Ishikawa (cell line): ENCODE data around the gene CORT.

Experiments
- EP300 ChIP-seq: IDR thresholded peaks from 2 replicates; pipeline ENCODE4 v1.6.1; 2012; ENCODE audit warnings: borderline replicate concordance
- RAD21 ChIP-seq: IDR thresholded peaks from 2 replicates; pipeline ENCODE4 v1.6.1; 2012; ENCODE audit warnings: low read depth
- YY1 ChIP-seq: IDR thresholded peaks from 2 replicates; pipeline ENCODE4 v1.6.1; 2012; ENCODE audit warnings: low read depth
- TF ChIP-seq, protein P1 (sequence below): IDR thresholded peaks from 2 replicates; pipeline ENCODE4 v1.6.1; 2012
- TF ChIP-seq, protein P2 (sequence below): IDR thresholded peaks from 2 replicates; pipeline ENCODE4 v1.6.1; 2012; ENCODE audit warnings: low read depth, mild to moderate bottlenecking
- TF ChIP-seq, protein P3 (sequence below): IDR thresholded peaks from 2 replicates; pipeline ENCODE4 v1.6.1; 2012

DNA sequence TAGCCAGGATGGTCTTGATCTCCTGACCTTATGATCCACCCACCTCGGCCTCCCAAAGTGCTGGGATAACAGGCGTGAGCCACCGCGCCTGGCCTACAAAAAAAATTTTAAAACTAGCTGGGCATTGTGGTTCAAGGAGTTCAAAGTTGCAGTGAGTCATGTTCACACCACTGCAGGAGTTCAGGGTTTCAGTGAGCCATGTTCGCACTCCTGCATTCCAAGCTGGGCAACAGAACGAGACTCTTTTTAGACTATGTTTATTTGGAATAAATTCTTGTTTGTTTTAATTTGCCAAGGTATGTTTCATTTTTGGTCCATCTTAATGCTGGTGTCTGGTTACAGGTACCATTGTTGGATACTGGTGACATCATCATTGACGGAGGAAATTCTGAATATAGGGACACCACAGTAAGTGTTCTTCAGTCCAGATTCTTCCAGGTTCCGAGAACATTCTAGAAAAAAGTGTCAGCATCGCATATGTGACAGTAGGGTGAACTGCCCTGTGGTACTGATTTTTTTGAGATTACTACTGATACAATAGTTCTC, 47.0 kb upstream of the CORT start:
- TF ChIP-seq YY1 (no peak), EP300 (no peak), RAD21 (no peak)
- TF ChIP-seq, protein P1, sequence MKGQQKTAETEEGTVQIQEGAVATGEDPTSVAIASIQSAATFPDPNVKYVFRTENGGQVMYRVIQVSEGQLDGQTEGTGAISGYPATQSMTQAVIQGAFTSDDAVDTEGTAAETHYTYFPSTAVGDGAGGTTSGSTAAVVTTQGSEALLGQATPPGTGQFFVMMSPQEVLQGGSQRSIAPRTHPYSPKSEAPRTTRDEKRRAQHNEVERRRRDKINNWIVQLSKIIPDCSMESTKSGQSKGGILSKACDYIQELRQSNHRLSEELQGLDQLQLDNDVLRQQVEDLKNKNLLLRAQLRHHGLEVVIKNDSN: no peak
- TF ChIP-seq, protein P2, sequence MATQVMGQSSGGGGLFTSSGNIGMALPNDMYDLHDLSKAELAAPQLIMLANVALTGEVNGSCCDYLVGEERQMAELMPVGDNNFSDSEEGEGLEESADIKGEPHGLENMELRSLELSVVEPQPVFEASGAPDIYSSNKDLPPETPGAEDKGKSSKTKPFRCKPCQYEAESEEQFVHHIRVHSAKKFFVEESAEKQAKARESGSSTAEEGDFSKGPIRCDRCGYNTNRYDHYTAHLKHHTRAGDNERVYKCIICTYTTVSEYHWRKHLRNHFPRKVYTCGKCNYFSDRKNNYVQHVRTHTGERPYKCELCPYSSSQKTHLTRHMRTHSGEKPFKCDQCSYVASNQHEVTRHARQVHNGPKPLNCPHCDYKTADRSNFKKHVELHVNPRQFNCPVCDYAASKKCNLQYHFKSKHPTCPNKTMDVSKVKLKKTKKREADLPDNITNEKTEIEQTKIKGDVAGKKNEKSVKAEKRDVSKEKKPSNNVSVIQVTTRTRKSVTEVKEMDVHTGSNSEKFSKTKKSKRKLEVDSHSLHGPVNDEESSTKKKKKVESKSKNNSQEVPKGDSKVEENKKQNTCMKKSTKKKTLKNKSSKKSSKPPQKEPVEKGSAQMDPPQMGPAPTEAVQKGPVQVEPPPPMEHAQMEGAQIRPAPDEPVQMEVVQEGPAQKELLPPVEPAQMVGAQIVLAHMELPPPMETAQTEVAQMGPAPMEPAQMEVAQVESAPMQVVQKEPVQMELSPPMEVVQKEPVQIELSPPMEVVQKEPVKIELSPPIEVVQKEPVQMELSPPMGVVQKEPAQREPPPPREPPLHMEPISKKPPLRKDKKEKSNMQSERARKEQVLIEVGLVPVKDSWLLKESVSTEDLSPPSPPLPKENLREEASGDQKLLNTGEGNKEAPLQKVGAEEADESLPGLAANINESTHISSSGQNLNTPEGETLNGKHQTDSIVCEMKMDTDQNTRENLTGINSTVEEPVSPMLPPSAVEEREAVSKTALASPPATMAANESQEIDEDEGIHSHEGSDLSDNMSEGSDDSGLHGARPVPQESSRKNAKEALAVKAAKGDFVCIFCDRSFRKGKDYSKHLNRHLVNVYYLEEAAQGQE: no peak
- TF ChIP-seq, protein P3, sequence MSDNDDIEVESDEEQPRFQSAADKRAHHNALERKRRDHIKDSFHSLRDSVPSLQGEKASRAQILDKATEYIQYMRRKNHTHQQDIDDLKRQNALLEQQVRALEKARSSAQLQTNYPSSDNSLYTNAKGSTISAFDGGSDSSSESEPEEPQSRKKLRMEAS: no peak
